LHCN-M2 (cell line): Measurements from ENCODE around the gene COL6A5. TPM values are rescaled to one million over a fixed set of nuclear protein-coding genes. Genes with fewer than 3 reads are reported as not detected.
"Not testable (repeated sequence)": the region's sequence is repeated elsewhere in the genome, so short reads cannot be mapped to it uniquely, and the experiment has no call there.

Source experiments
- DNase-seq: peaks from one replicate; pipeline ENCODE4 v3.0.0-alpha.2; 2012; ENCODE audit warnings: low read depth
- total RNA-seq: library from RNA; depleted of rRNA; stranded (reverse); fragments of >200 nt; gene quantifications from 2 replicates; pipeline ENCODE4 v1.2.3, GENCODE V29; 2014

Gene COL6A5
- total RNA-seq, 1 experiment from 2014 or later = 0.34 TPM

DNA sequence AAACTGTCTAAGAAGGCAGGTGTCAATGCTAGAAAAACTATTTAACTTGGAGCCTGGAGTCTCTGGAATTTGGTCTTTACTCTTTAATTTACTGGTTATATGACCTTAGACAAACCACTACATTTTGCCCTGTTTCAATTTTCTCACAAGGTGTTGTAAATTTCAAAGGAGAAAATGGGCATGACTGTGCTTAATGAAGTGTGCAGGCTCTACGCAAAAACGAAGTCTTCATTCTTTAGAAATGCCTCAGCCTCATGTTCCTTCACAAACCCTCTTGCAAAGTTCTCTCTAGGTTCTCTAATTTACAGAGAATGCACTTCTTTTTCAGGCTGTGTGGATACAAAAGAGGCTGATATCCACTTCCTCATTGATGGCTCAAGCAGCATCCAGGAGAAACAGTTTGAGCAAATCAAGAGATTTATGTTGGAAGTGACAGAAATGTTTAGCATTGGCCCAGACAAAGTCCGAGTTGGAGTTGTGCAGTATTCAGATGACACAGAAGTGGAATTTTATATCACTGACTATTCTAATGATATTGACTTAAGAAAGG is 39.1 kb downstream of the COL6A5 start:
- no peak for DNase-seq

DNA sequence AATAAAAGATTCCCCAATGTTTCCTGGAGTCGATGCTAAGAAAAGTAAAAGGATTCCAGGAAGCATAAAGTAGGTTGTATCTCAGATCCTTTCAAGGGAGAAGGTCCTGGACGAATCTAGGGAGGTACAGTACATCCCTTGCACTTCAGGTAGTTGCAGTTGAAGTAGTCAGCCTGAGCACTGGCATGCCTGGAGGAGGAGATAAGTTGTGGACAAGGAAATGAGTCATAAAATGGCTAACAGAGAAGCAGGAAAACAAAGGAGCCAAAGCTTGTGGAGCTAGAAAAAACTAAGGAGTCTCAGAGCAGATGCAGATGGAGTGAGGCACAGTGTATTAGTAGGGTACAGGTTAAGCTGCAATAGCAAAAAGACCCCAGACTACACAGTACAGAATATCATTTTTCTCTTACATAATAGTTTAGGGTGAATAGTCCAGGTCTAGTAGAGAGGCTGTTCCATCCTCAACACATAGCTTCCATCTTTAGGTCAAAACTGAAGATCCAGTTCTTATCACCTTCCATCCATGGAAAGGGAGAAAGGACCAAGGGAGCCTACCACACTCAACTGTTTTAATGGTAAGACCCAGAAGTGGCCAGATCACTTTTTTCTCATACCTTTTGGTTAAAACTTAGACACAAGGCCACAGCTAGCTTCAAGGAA is 41.3 kb downstream of the COL6A5 start:
- peak; percentile 32 for DNase-seq

GRCh38 chr3:130389743-130390478 is 44.4 kb downstream of the COL6A5 start:
- DNase-seq = no peak

DNA sequence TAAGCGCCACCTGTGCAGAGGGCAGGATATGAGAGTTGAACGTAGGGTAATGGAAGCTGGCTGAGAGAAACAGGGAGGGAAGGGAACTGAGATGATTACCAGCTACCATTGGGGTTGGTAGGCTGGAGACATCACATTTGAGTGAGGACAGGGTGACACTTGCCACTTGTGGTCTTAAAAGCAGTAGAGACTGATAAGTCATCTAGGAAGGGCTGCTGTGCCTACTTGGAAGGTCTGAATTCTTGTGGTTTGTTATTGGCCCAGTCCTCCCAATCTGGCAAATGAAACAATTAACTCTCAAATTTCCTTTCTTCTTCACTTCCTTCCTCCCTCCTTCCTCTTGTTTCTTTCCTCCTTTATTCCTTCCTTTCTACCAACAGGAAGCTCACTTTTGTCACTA is 46.8 kb downstream of the COL6A5 start:
- no peak for DNase-seq

GRCh38 chr3:130393594-130393993 is 48.1 kb downstream of the COL6A5 start:
- DNase-seq = no peak

DNA sequence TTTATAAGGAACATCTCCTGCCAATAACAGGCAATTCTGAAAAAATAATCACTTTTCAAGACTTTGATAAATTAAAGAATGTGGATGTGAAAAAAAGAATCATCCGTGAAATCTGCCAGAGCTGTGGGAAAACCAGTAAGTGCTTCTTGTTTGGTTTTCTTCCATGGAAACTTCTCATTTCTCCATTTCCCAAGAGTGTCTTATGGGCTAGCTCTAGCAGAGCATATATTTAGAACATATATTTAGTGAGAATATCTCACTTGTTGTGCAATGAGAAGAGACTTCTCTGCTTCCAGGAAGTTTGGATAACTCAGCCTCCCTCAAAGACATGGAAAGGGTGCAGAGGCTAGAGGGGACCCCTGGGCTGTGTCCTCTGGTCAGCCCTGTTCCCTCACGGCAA is 49.9 kb downstream of the COL6A5 start:
- no peak for DNase-seq

GRCh38 chr3:130395916-130396315 is 50.4 kb downstream of the COL6A5 start:
- peak; percentile 90 for DNase-seq

DNA sequence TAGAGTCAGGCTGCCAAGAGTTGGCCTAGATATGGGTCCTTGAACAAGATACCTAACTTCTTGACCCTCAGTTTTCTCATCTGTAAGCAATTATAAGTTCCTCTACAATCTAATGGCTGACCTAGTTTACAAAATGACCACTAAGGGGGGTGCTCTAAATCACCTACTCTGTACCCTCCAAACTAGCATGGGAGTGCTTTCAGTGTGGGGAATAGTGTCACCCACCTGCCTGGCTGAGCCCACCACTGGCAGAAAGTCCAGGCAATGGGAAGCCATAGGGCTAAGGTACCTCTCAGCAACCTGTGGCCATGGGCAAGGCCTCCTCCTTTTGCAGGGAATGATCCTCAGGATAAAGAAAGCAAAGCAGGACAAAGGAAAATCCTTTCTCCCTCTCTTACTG is 58.9 kb downstream of the COL6A5 start:
- no peak for DNase-seq

DNA sequence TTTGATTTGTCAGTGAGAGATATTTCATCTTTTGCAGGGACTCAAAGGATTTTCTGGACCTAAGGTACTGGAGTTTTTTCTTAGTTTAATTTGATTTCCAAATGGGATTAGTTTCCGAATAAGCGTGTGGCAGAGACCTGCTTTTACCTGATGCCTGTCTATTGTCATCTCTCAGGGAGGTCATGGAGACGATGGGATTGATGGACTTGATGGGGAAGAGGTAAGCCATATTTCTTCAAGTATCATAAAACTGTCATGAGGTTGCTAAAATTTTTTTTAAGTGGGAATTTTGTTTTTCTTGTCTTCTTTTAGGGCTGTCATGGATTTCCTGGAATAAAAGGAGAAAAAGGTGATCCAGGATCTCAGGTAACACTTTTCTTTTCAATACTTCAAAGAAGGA is 60.5 kb downstream of the COL6A5 start:
- DNase-seq = no peak

DNA sequence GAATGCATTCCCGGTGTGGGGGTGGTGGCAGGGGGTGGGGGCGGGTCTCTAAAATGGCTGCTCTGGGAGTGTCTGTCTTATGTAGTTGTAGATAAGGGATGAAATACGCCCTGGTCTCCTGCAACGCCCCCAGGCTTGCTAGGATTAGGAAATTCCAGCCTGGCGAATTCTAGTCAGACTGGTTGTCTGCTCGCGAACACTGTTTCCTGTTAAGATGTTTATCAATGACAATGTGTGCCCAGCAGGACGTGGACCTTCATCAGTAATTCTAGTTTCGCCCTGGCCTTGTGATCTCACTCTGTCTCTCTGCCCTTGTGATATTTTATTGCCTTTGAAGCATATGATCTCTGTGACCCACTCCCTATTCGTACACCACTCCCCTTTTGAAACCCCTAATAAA is 62.8 kb downstream of the COL6A5 start:
- DNase-seq = not testable (repeated sequence)

GRCh38 chr3:130411320-130411719 is 65.8 kb downstream of the COL6A5 start:
- no peak for DNase-seq

GRCh38 chr3:130412991-130413560 is 67.6 kb downstream of the COL6A5 start:
- no peak for DNase-seq

DNA sequence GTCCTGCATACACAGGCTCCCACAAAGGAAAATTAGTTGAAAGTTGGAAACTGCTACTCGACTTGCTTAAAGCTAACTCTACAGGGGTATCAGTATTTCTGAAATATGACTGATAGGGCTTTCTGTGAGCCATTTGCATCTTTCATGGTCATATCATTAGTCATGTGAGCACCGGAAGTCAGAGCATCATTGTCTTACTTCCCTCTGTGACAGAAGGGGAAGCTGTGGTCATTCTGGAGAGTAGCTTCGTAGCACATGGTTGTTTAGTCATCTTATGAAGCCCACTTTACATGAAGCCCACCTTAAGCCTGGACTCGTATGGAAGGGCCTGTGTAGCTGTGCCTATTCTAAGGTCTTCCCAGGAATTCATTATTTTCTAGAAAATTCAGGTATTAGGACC is 69.0 kb downstream of the COL6A5 start:
- DNase-seq = no peak

- DNase-seq = no peak
Measured at GRCh38 chr3:130420466-130420865, 75.0 kb downstream of the COL6A5 start.

DNA sequence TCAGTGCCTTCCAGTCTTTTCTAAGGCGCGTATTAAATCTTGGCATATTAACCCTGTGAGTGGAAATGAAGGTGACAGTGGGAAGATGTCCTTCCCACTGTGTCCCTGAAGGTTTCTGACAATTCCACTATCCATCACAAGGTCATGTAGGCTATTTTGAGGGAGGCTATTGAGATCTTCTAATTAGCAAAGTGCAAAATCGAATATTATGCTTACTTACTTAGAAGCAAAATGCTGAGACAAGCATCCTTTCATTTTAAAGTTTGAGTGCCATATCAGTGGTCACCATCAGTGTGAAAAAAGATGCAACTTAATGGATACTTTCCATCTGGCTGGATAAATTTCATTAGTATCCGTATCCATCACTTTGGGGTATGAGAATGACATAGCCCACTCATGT is 77.6 kb downstream of the COL6A5 start:
- no peak for DNase-seq

GRCh38 chr3:130424837-130425236 is 79.4 kb downstream of the COL6A5 start:
- no peak for DNase-seq

DNA sequence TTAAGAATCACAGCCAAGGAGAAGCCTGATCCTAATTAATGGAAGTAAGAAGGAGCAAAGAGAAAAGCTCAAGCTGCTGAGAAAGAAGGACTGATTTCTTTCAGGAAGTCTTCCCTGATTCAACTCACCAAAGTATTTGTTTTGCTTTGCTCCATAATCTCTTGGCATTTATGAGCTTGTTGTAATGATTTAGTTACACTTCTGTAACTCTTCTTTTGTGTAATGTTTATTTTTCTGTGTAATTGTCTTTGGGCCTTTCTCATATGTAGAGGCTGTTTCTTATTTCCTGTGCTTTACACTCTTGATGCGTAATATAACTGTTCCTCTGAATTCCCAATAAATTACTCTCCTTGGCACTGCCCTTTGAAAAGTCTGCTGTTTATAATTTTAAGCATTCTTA is 80.0 kb downstream of the COL6A5 start:
- no peak for DNase-seq

DNA sequence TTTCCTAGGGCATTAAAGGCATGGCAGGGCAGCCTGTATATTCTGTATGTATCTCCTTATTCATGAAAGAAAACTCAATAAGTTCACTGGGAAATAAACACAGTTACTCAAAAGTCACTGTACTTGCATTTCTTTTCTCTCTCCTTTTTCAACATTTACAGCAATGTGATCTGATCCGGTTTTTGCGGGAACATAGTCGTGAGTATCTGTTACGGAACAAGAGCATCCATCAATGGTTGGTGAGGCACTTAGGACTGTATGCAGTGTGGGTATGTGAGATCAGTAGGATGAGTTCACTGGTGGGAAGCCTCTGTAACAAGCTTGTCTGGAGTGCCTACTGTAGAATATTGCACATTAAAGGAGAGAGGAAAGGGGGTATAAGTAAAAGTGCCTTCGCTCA is 80.7 kb downstream of the COL6A5 start:
- DNase-seq = no peak

- DNase-seq = no peak
Measured at GRCh38 chr3:130428871-130429712, 83.6 kb downstream of the COL6A5 start.

DNA sequence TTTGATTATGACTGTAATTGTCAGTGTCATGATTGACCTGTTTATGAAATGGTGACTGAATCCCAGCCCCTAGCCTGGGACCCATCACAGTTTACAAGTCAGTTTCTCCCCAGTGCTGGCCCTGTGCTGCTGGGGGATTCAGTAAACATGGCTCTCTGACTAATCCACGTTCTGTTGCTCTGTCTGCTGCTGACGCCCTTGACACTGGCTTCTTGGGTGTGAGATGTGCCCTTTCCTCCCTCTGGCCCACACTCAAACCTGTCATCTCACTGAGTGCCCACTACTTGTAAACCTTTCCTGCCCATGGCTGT is 84.2 kb downstream of the COL6A5 start:
- DNase-seq = no peak

DNA sequence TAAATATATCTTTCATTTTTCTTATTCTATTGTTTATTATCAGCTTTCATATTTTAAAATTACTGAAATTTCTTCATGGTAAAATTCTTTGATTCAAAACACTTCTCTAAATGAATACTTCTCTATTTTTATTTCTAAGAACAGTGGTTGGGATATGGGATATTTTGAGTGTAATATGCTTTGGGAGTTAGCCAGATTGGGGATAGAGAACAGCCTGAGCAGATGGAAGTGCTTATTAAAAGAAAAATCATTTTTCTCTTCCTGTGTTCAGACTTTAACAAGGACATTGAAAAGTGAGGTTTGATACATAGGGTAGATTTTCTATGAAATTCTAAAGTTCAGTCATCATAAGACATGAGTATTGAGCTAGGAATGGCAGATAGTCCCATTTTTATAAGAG is 84.8 kb downstream of the COL6A5 start:
- no peak for DNase-seq

DNA sequence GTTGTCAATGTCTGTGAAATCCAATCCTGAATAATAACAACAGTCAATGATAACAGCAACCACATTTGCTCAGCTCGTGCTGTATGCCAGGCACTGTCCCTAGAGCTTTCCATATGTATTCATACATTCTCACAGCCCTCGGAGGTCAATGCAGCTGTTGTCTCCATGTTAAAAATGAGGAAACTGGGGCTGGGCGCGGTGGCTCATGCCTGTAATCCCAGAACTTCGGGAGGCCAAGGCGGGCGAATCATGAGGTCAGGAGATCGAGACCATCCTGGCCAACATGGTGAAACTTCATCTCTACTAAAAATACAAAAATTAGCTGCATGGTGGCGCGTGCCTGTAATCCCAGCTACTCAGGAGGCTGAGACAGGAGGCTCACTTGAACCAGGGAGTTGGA is 86.6 kb downstream of the COL6A5 start:
- peak; percentile 20 for DNase-seq
